GM06990 (cell line): ENCODE measurements around the gene HS3ST1.

Experiments
- DNase-seq: peaks from one replicate; pipeline ENCODE4 v3.0.0-alpha.2; 2011; ENCODE audit not compliant: insufficient read length; ENCODE audit errors: extremely low read depth
- H3K27me3 ChIP-seq: replicated peaks from 2 replicates; pipeline ENCODE4 v1.6.0; 2011; ENCODE audit warnings: low read length; ENCODE audit not compliant: control insufficient read depth, insufficient read depth
- H3K36me3 ChIP-seq: 2 replicates; pipeline ENCODE4 v1.5.1; 2011; ENCODE audit warnings: low read length; ENCODE audit not compliant: control insufficient read depth, insufficient read depth
- H3K4me3 ChIP-seq: replicated peaks from 2 replicates; pipeline ENCODE4 v1.5.1; 2011; ENCODE audit warnings: low read depth, mild to moderate bottlenecking, control low read depth, low read length
- CTCF ChIP-seq: IDR thresholded peaks from 2 replicates; pipeline ENCODE4 v1.5.1; 2011; ENCODE audit warnings: low read length, control low read depth, mild to moderate bottlenecking, inconsistent platforms; ENCODE audit not compliant: insufficient read depth, poor library complexity, severe bottlenecking

Gene HS3ST1

GRCh38 chr4:11426731-11427120, 2.0 kb downstream of the HS3ST1 start:
- H3K4me3 ChIP-seq, result no peak overlapping the region
- TF ChIP-seq CTCF, result no peak

GRCh38 chr4:11426003-11426402, 2.7 kb downstream of the HS3ST1 start:
- Histone ChIP-seq H3K27me3 (no peaks in the 10 kb centered on the region), H3K36me3 (no peaks in the 10 kb centered on the region), H3K4me3 (no peak overlapping the region)
- no peak for DNase-seq
- TF ChIP-seq CTCF, result no peak

More at GRCh38 chr4:11426731-11427120, 2.0 kb downstream of the HS3ST1 start:
- Histone ChIP-seq H3K36me3 (no peaks in the 10 kb centered on the region), H3K27me3 (no peaks in the 10 kb centered on the region)
- no peak for DNase-seq

GRCh38 chr4:11424856-11425255, 3.8 kb downstream of the HS3ST1 start:
- Histone ChIP-seq H3K27me3 (no peaks in the 10 kb centered on the region), H3K36me3 (no peaks in the 10 kb centered on the region), H3K4me3 (no peak overlapping the region)
- TF ChIP-seq CTCF, result no peak
- DNase-seq, result no peak

GRCh38 chr4:11424000-11424399, 4.7 kb downstream of the HS3ST1 start:
- Histone ChIP-seq H3K4me3 (no peak overlapping the region), H3K27me3 (no peaks in the 10 kb centered on the region), H3K36me3 (no peaks in the 10 kb centered on the region)
- no peak for DNase-seq
- TF ChIP-seq CTCF, result peak; percentile 54

- Histone ChIP-seq H3K27me3 (no peaks in the 10 kb centered on the region), H3K36me3 (no peaks in the 10 kb centered on the region), H3K4me3 (no peak overlapping the region)
- no peak for TF ChIP-seq CTCF
- no peak for DNase-seq
Measured at GRCh38 chr4:11423465-11423864, 5.2 kb downstream of the HS3ST1 start.

- no peak for DNase-seq
- no peak for TF ChIP-seq CTCF
- Histone ChIP-seq H3K36me3 (no peaks in the 10 kb centered on the region), H3K4me3 (no peak overlapping the region), H3K27me3 (no peaks in the 10 kb centered on the region)
Measured at GRCh38 chr4:11421116-11421515, 7.6 kb downstream of the HS3ST1 start.
